GM23248 (cell line): Measurements from ENCODE around the gene PTTG1. TPM values are rescaled to one million over a fixed set of nuclear protein-coding genes. Genes with fewer than 3 reads are reported as not detected.

ENCODE experiments used
- DNase-seq: peaks from one replicate; pipeline ENCODE4 v3.0.0-alpha.2; 2015
- H2AFZ ChIP-seq: fragments of 200-600 bp; sonication (generic); 2 replicates; pipeline ENCODE4 v1.6.1; 2016; ENCODE audit warnings: antibody characterized with exemption
- H3F3A ChIP-seq: fragments of 200-600 bp; sonication (generic); 2 replicates; pipeline ENCODE4 v1.6.1; 2016; ENCODE audit warnings: mild to moderate bottlenecking, antibody characterized with exemption, mixed run types; ENCODE audit not compliant: insufficient read depth
- H3K27ac ChIP-seq: fragments of 200-600 bp; sonication (generic); 2 replicates; pipeline ENCODE4 v1.5.1; 2016; ENCODE audit warnings: mild to moderate bottlenecking
- H3K27me3 ChIP-seq: fragments of 200-600 bp; sonication (generic); replicated peaks from 2 replicates; pipeline ENCODE4 v1.6.1; 2016; ENCODE audit warnings: mild to moderate bottlenecking; ENCODE audit not compliant: insufficient read depth
- H3K36me3 ChIP-seq: fragments of 200-600 bp; sonication (generic); 2 replicates; pipeline ENCODE4 v1.6.1; 2016; ENCODE audit warnings: low read depth, mild to moderate bottlenecking
- H3K4me1 ChIP-seq: fragments of 200-600 bp; sonication (generic); 2 replicates; pipeline ENCODE4 v1.6.1; 2016; ENCODE audit warnings: mild to moderate bottlenecking; ENCODE audit not compliant: insufficient read depth
- H3K4me2 ChIP-seq: fragments of 200-600 bp; sonication (generic); one replicate; pipeline ENCODE4 v1.6.1; 2016; ENCODE audit warnings: mild to moderate bottlenecking; ENCODE audit not compliant: unreplicated experiment
- H3K4me3 ChIP-seq: fragments of 200-600 bp; sonication (generic); 2 replicates; pipeline ENCODE4 v1.5.1; 2016; ENCODE audit warnings: mild to moderate bottlenecking
- H3K79me2 ChIP-seq: fragments of 200-600 bp; sonication (generic); 2 replicates; pipeline ENCODE4 v1.6.1; 2016; ENCODE audit warnings: mild to moderate bottlenecking; ENCODE audit not compliant: insufficient read depth
- H3K9ac ChIP-seq: fragments of 200-600 bp; sonication (generic); 2 replicates; pipeline ENCODE4 v1.6.1; 2016; ENCODE audit warnings: mild to moderate bottlenecking
- H3K9me2 ChIP-seq: fragments of 200-600 bp; sonication (generic); 2 replicates; pipeline ENCODE4 v1.6.1; 2016; ENCODE audit warnings: mixed run types, mild to moderate bottlenecking, moderate library complexity; ENCODE audit not compliant: insufficient read depth
- H3K9me3 ChIP-seq: fragments of 200-600 bp; sonication (generic); one replicate; pipeline ENCODE4 v1.6.1; 2017; ENCODE audit warnings: low read depth
- H4K20me1 ChIP-seq: fragments of 200-600 bp; sonication (generic); 2 replicates; pipeline ENCODE4 v1.6.0; 2016; ENCODE audit not compliant: insufficient read depth
- EZH2 ChIP-seq: fragments of 200-600 bp; sonication (generic); IDR thresholded peaks from 2 replicates; pipeline ENCODE4 v1.6.1; 2018; ENCODE audit warnings: antibody characterized with exemption, mild to moderate bottlenecking; ENCODE audit not compliant: insufficient read depth, poor library complexity, severe bottlenecking
- EZH2phosphoT487 ChIP-seq: fragments of 200-600 bp; sonication (generic); IDR thresholded peaks from 2 replicates; pipeline ENCODE4 v1.6.1; 2018; ENCODE audit warnings: antibody characterized with exemption, moderate library complexity, mild to moderate bottlenecking, low read depth; ENCODE audit not compliant: insufficient read depth
- WGBS, 2 experiments: methylation state at CpG; one replicate each; pipeline ENCODE4 v1.1.6; 2015 to 2017; ENCODE audit warnings: low lambda C conversion rate in 2 of 2, low coverage in 1 of 2; ENCODE audit errors: missing lambda C conversion rate in 2 of 2; 5-methylcytosine and 5-hydroxymethylcytosine counted together
- in situ Hi-C: fragments of 300-500 bp; cut with MboI; formaldehyde crosslinking; loops from 2 replicates; pipeline ENCODE4 v1.15.0; 2020
- polyA plus RNA-seq: library from polyadenylated mRNA; unstranded; fragments of >200 nt; fragmentation: Nextera tagmentation; extraction: Ambion mirVana; gene quantifications from 2 replicates; pipeline ENCODE4 v1.2.1, GENCODE V29; 2016
- total RNA-seq: library from RNA; depleted of rRNA; stranded (reverse); fragments of >200 nt; shearing (Covaris generic); gene quantifications from 2 replicates; pipeline ENCODE4 v1.2.3, GENCODE V29; 2014

Gene PTTG1
- total and polyA plus RNA-seq, 2 experiments from 2014 or later, result 49.0 to 96.0 TPM

GRCh38 chr5:160442824-160443431 is 21.3 kb downstream of the PTTG1 start:
- peaks cover 7% of the 10 kb centered on the region for H3K4me1 ChIP-seq
- H3F3A ChIP-seq, result no peaks in the 10 kb centered on the region
- H3K36me3 ChIP-seq, result no peaks in the 10 kb centered on the region
- no peak overlapping the region for H3K4me3 ChIP-seq
- H3K27me3 ChIP-seq, result peaks cover 4% of the 10 kb centered on the region; the same call in 1 of the 2 replicates
- no peak overlapping the region for H3K9ac ChIP-seq
- H3K9me2 ChIP-seq, result no peaks in the 10 kb centered on the region
- H3K27ac ChIP-seq, result no peak overlapping the region
- H3K79me2 ChIP-seq, result no peaks in the 10 kb centered on the region
- H3K4me2 ChIP-seq, result no peak overlapping the region
- H2AFZ ChIP-seq, result no peak overlapping the region
- TF ChIP-seq EZH2phosphoT487 (no peak), EZH2 (no peak)
- 66 to 71% methylated on average over 4 of the region's 4 CpGs for WGBS, 2 experiments
- no peak for DNase-seq
- no peaks in the 10 kb centered on the region for H4K20me1 ChIP-seq
- no peaks in the 10 kb centered on the region for H3K9me3 ChIP-seq
- in situ Hi-C loops, result no loop called here

- Histone ChIP-seq H3K27ac (no peak overlapping the region), H3F3A (no peaks in the 10 kb centered on the region), H3K4me2 (no peak overlapping the region), H3K79me2 (no peaks in the 10 kb centered on the region), H3K27me3 (peaks cover 5% of the 10 kb centered on the region; the same call in 1 of the 2 replicates), H4K20me1 (no peaks in the 10 kb centered on the region), H2AFZ (no peak overlapping the region), H3K4me3 (no peak overlapping the region), H3K9me2 (no peaks in the 10 kb centered on the region), H3K9ac (no peak overlapping the region), H3K36me3 (no peaks in the 10 kb centered on the region), H3K4me1 (no peaks in the 10 kb centered on the region), H3K9me3 (no peaks in the 10 kb centered on the region)
- WGBS, 2 experiments, result 37 to 50% methylated on average over 1 of the region's 1 CpG
- TF ChIP-seq EZH2phosphoT487, result no peak
- no peak for TF ChIP-seq EZH2
- no peak for DNase-seq
- in situ Hi-C loops, result no loop called here
These were observed 22.8 kb downstream of the PTTG1 start for GRCh38 chr5:160444407-160444806.

GRCh38 chr5:160445132-160445531 is 23.5 kb downstream of the PTTG1 start:
- H3K4me1 ChIP-seq, result no peaks in the 10 kb centered on the region
- no peaks in the 10 kb centered on the region for H3F3A ChIP-seq
- no peaks in the 10 kb centered on the region for H3K36me3 ChIP-seq
- DNase-seq, result no peak
- no peaks in the 10 kb centered on the region for H3K79me2 ChIP-seq
- H3K9me3 ChIP-seq, result no peaks in the 10 kb centered on the region
- H3K9me2 ChIP-seq, result no peaks in the 10 kb centered on the region
- 25 to 56% methylated on average over 1 of the region's 1 CpG for WGBS, 2 experiments
- H3K4me3 ChIP-seq, result no peak overlapping the region
- no peak overlapping the region for H3K9ac ChIP-seq
- TF ChIP-seq EZH2phosphoT487 (no peak), EZH2 (no peak)
- no peaks in the 10 kb centered on the region for H4K20me1 ChIP-seq
- peaks cover 5% of the 10 kb centered on the region; the same call in 1 of the 2 replicates for H3K27me3 ChIP-seq
- no peak overlapping the region for H2AFZ ChIP-seq
- in situ Hi-C loops, result no loop called here
- H3K27ac ChIP-seq, result no peak overlapping the region
- H3K4me2 ChIP-seq, result no peak overlapping the region

GRCh38 chr5:160445751-160446150 is 24.1 kb downstream of the PTTG1 start:
- in situ Hi-C loops, result no loop called here
- no peak overlapping the region for H3K27ac ChIP-seq
- H2AFZ ChIP-seq, result no peak overlapping the region
- no peak overlapping the region for H3K9ac ChIP-seq
- no peak for TF ChIP-seq EZH2phosphoT487
- no peak for TF ChIP-seq EZH2
- H3K9me3 ChIP-seq, result no peaks in the 10 kb centered on the region
- no peaks in the 10 kb centered on the region for H3K79me2 ChIP-seq
- H3F3A ChIP-seq, result no peaks in the 10 kb centered on the region
- no peaks in the 10 kb centered on the region for H3K36me3 ChIP-seq
- H3K4me1 ChIP-seq, result no peaks in the 10 kb centered on the region
- peaks cover 5% of the 10 kb centered on the region; the same call in 1 of the 2 replicates for H3K27me3 ChIP-seq
- H4K20me1 ChIP-seq, result no peaks in the 10 kb centered on the region
- no peak for DNase-seq
- no peak overlapping the region for H3K4me2 ChIP-seq
- H3K9me2 ChIP-seq, result no peaks in the 10 kb centered on the region
- H3K4me3 ChIP-seq, result no peak overlapping the region

GRCh38 chr5:160448886-160449285 is 27.2 kb downstream of the PTTG1 start:
- H3K9me3 ChIP-seq, result no peaks in the 10 kb centered on the region
- no peaks in the 10 kb centered on the region for H3F3A ChIP-seq
- TF ChIP-seq EZH2, result no peak
- no peak for TF ChIP-seq EZH2phosphoT487
- H3K4me3 ChIP-seq, result no peak overlapping the region
- no peak for DNase-seq
- H3K79me2 ChIP-seq, result no peaks in the 10 kb centered on the region
- no peaks in the 10 kb centered on the region for H3K4me1 ChIP-seq
- H3K36me3 ChIP-seq, result no peaks in the 10 kb centered on the region
- WGBS, 2 experiments, result 47 to 53% methylated on average over 1 of the region's 1 CpG
- no peaks in the 10 kb centered on the region for H4K20me1 ChIP-seq
- no peak overlapping the region for H3K4me2 ChIP-seq
- in situ Hi-C loops, result no loop called here
- no peak overlapping the region for H3K9ac ChIP-seq
- H3K27me3 ChIP-seq, result peaks cover 14% of the 10 kb centered on the region
- H2AFZ ChIP-seq, result no peak overlapping the region
- no peak overlapping the region for H3K27ac ChIP-seq
- no peaks in the 10 kb centered on the region for H3K9me2 ChIP-seq
